GM19025 (cell line): ENCODE data around the gene KCNAB2.
"Not testable (repeated sequence)": the region's sequence is repeated elsewhere in the genome, so short reads cannot be mapped to it uniquely, and the experiment has no call there.

Experiments used
- ATAC-seq: cut with Tn5 transposase; IDR thresholded peaks from one replicate; pipeline ENCODE4 v1.9.1; 2021; ENCODE audit warnings: mild to moderate bottlenecking, low read depth, moderate library complexity; ENCODE audit not compliant: unreplicated experiment

Gene KCNAB2

GRCh38 chr1:6051423-6051822, 5.7 kb downstream of the KCNAB2 start:
- no peak for ATAC-seq

- ATAC-seq: no peak
Measured at GRCh38 chr1:6052543-6053205, 7.0 kb downstream of the KCNAB2 start.

- no peak for ATAC-seq
Measured at GRCh38 chr1:6053206-6053546, 7.5 kb downstream of the KCNAB2 start.

GRCh38 chr1:6054596-6054995, 8.9 kb downstream of the KCNAB2 start:
- no peak for ATAC-seq

- ATAC-seq: no peak
Measured at GRCh38 chr1:6056572-6056948, 10.9 kb downstream of the KCNAB2 start.

- no peak for ATAC-seq
Measured at GRCh38 chr1:6057170-6057845, 11.6 kb downstream of the KCNAB2 start.

- ATAC-seq: no peak
Measured at GRCh38 chr1:6059866-6060265, 14.2 kb downstream of the KCNAB2 start.

GRCh38 chr1:6062670-6063069, 17.0 kb downstream of the KCNAB2 start:
- no peak for ATAC-seq

- not testable (repeated sequence) for ATAC-seq
Measured at GRCh38 chr1:6063532-6064053, 17.9 kb downstream of the KCNAB2 start.

GRCh38 chr1:6065093-6065858, 19.6 kb downstream of the KCNAB2 start:
- ATAC-seq: no peak

DNA sequence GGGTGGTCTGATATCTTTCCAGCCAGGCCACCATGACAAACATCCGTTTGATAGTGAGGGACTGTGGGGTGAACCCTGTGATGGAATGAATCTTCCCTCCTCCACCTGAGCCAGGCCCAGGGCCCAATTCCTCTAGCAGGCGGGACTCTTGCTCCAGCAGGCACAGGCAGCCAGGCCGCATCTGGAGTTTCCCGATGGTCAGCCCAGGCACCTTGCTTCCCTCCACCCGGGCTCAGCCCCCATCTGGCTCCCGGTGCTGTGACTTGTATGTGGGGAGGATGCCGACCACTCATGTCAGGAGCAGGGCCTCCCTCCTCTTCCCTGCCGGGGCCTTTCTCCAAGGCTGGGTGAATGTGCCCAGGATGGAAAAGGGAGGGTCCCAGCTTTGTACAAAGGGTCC, 21.0 kb downstream of the KCNAB2 start:
- ATAC-seq: no peak

- no peak for ATAC-seq
Measured at GRCh38 chr1:6068073-6068472, 22.4 kb downstream of the KCNAB2 start.

GRCh38 chr1:6068932-6069331, 23.2 kb downstream of the KCNAB2 start:
- no peak for ATAC-seq

GRCh38 chr1:6069573-6069972, 23.9 kb downstream of the KCNAB2 start:
- ATAC-seq: no peak

DNA sequence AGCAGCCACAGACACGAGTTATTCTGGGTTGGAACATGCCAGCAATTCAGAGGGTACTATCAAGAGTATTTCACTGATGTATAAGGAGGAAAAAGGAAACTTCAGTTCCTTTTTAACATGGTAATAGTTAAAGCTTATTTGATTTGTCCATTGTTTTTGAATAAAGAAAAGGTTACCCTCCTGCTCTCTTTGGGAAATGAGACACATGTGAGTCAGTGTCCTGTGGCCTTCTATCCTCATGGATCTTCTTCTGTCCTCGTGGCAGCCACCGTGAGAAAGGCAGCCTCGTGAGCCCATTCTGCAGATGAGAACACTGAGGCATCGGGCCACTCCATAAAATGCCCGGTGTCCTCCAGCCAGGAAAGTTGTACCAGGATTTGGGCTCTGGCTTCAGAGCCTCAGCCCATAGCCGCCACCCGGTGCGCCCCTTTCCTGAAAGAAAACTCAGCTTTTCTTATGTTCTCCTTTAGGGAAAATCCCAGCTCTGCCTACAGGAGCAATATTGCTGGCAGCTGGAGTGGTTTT, 24.8 kb downstream of the KCNAB2 start:
- ATAC-seq: no peak

GRCh38 chr1:6071219-6071618, 25.5 kb downstream of the KCNAB2 start:
- ATAC-seq: no peak

GRCh38 chr1:6072774-6073479, 27.2 kb downstream of the KCNAB2 start:
- ATAC-seq: no peak

DNA sequence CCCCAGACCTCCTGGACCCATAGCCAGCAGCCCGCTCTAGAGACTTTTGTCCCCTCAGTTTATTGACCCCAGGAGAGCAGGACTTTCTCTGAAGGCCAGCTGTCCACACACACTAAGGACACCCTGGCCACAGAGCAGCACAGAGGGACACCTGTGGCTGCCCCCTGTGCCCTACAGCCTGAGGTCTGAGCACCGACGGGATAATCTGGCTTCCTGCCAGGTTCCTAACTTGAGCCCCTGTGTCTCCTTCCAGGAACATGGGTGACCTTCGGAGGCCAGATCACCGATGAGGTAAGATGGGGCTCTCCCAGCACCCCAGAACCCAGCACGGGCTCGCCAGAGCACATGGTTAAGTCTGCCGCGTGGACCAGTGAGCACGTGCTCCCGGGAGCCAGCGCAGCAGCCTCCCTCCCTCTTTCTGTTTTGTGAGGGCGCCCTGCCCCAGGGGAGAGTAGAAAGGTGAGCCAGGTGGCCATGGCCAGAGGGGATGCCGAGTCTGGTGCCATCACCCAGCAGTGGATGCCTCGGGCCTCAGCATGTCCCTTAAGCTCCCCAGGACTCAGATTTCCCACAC, 27.9 kb downstream of the KCNAB2 start:
- no peak for ATAC-seq

GRCh38 chr1:6074192-6074901, 28.7 kb downstream of the KCNAB2 start:
- ATAC-seq: no peak

GRCh38 chr1:6075748-6076147, 30.1 kb downstream of the KCNAB2 start:
- no peak for ATAC-seq
